ENCODE measurements around the gene MTMR1.

The MTMR1 gene

DNA sequence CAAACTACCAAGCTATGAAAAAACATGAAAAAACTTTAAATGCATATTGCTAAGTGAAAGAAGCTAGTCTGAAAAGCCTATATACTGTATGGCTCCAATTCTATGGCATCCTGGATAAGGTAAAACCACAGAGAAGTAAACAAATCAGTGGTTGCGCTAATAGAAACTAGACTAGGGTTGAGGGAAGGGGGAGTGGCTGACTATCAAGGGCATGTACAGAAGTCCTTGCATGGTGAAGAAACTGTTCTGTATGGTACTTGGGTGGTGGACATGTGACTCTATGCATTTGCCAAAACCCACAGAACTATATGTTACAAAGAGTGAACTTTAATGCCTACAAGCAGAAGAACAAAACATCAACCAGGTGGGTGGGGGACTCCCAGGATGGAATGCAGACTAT lies 96.8 kb downstream of the MTMR1 start:
- DNase-seq = no peak

GRCh38 chrX:150792949-150793527 lies 99.8 kb downstream of the MTMR1 start:
- no peak for DNase-seq

GRCh38 chrX:150805736-150806135 lies 112.5 kb downstream of the MTMR1 start:
- DNase-seq = no peak

GRCh38 chrX:150806827-150807226 lies 113.6 kb downstream of the MTMR1 start:
- DNase-seq = no peak

GRCh38 chrX:150813922-150814321 lies 120.7 kb downstream of the MTMR1 start:
- no peak for DNase-seq

Measured in fibroblast of skin of abdomen (primary cell).